T-helper 2 cell treated with Interferon-gamma antibody and Interleukin-4, amounts not matched to agents 100 ng/mL and 5 ng/mL, for 36 hours (primary cell): ENCODE measurements around the gene TTC9C. TPM values are rescaled to one million over a fixed set of nuclear protein-coding genes. Genes with fewer than 3 reads are reported as not detected.
"Not testable (repeated sequence)": the region's sequence is repeated elsewhere in the genome, so short reads cannot be mapped to it uniquely, and the experiment has no call there.

Experiments used
- intact Hi-C: fragments of 100-400 bp; cut with micrococcal nuclease; formaldehyde crosslinking; loops from one replicate; pipeline ENCODE4 v1.15.1; 2023
- total RNA-seq: library from RNA; stranded (reverse); gene quantifications from 2 replicates; pipeline ENCODE4 v1.2.3, GENCODE V29; 2022

The TTC9C gene
- total RNA-seq, 1 donor from 2014 or later, result 39.9 TPM

DNA sequence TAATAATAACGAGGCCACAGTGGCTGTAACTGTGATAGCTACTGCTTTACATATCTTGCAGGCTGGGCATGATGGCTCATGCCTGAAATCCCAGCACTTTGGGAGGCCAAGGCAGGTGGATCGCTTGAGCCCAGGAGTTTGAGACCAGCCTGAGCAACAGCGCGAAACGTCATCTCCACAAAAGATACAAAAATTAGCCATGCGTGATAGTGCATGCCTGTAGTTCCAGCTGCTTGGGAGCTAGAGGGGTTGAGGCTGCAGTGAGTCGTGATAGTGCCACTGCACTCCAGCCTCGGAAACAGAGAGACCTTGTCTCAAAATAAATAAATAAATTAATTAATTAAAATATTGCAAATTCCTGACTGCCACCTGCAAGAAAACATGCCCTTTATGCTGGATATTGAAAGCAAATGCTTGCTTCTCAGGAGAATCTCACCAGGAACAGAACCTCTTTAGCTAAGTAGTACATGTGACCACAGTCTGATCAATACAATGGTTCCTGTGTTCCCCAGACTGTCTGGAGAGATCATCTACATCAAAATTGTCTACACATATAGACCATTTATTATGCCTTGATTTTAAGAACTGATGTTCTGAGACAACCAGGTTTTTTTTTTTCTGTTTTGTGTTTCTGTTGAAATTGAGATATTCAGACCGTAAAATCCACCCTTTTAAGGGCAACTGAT lies 19.3 kb downstream of the TTC9C start:
- intact Hi-C loops, result no loop called here

DNA sequence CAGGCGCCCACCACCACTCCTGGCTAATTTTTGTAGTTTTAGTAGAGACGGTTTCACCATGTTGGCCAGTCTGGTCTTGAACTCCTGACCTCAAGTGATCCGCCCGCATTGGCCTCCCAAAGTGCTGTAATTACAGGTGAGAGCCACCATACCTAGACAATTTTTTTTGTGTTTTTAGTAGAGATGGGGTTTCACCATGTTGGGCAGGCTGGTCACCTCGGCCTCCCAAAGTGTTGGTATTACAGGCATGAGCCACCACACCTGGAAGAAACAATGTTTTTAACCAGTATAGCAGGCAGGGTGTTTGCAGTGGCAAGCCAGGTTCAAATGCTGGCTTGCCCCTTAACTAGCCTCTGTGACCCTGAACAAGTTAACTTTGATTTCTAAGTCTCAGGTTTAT lies 21.6 kb downstream of the TTC9C start:
- intact Hi-C loops, result not testable (repeated sequence)

DNA sequence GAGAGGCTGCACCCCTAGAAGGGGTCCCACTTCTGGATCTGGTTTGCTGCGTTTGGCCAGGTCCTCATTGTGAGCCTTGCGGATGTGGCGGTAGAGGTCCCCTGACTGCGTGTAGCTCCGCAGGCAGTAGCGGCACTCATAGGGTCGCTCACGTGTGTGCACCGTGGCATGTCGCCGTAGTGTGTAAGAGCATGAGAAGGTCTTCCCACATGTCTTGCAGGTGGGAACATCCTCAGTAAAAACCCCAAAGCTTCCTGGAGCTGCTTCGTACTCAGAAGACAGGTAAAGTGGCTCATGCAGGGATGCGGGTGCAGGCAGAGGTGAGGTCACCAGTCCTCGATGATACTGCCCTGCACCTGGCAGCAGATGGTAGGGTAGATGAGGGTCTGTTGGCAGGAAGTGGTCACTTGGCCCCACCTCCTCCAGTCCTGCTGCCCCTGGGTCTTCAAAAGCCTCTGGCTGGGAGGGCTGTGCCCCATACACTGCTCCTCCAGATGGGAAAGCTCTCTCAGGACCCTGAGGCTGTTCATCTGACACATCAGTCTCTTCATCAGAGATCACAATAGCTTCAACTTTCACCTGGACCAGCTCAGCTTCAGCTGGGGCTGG lies 24.0 kb downstream of the TTC9C start:
- intact Hi-C loops, result no loop called here

DNA sequence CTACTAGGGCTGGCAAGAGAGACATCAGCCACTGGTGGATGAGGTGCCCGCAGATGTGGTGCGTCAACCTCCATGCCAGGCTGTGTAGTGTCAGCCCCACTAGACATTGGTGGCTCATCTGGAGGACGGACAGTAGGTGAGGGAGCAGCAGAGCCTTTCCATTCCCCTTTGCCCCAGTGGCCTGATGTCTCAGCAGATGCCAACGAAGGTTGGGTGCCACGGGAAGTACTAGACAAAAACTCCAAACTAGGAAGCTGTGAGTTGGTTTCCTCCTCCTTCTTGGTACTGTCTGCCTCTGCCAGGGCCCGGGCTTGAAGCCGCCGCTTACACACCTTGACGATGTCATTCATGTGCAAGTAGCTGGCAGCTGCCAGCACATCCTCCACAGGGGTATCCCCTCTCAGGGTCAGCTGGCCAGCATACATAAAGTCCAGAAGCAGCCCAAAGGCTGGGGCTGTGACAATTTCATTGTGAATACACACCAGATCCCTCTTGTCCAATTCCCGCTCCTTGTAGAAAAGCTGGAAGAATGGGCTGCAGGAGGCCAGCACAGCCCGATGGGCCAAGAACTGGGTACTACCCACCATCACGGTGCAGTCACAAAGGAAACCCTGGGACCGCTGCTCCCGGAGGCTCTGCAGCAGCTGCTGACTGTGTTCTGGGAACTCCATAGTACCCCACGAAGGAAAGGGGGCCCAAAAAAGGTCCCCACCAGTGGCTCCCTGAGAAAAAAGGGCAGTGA lies 24.9 kb downstream of the TTC9C start:
- intact Hi-C loops, result loop anchor here (1.0 kb wide), 4 partner anchors 8 to 44 kb away; partner anchors contain the start of genes POLR2G, TMEM179B and TTC9C

DNA sequence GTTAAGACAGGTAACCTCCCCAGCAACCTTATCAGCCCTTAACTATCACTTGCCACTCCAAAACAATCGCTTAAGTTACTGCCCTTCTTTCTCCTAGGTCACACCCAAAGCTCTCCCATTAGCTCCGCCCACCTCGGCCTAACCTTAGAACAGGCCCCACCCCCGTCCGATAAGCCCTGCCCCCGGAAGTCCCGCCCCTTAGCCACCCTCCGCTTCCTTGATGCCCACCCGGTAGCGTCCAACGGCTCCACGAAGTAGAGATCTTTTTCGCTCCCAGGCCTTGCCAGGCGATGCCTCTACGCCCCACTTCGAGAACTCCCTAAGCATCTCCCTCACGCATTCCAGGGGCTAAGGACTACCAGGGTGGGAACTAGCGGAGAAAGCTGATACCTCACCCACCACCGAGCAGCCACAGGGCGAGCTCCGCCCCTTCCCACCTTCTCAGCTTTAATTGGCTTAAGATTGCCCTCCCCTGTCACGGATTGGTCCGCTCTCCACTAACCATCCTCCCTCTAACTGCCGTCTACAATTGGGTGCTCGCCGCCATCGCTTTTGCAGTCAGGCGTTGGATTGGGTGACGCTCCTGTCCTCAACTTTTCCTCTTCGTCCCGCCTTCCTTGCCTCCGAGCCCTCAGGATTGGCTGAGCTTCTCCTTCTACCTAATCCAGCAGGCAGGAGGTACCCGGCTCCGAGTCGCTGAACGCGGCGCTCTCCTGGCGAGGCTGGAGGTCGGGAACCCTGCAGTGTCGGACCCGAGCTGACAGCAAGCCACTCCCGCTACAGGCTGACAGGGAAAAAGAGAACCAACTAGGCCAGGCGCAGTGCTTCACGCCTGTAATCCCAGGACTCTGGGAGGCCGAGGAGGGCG lies 25.7 kb downstream of the TTC9C start, which contains the start of gene ZBTB3:
ZBTB3 (minus strand) TSS at position 425 of the 868 bp plus-strand sequence. CDS start 496 bp downstream, outside the sequence.
- intact Hi-C loops, result loop anchor here (1.0 kb wide), 5 partner anchors 7 to 45 kb away; partner anchors contain the start of genes POLR2G, TAF6L, TMEM179B and TTC9C

DNA sequence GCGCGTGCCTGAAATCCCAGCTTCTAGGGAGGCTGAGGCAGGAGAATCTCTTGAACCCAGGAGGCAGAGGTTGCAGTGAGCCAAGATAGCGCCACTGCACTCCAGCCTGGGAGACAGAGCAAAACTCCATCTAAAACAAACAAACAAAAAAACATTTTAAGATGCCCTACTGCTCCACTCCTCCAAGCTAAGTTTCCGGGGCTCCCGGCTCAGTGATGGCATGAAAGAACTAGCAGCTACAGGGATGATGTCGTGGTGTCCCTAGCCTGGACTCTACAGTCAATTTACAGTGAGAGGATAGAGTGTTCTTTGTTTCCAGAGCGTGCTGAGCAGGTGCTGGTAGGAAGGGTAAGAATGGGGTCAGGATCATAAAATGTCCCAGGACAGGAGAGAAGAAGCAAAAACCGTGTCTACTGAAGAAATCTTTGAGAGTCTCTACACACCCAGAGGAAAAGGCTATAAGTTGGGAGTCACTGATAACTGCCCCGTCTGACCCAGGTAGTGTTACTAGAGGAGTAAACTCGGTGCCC lies 26.9 kb downstream of the TTC9C start:
- intact Hi-C loops, result no loop called here

DNA sequence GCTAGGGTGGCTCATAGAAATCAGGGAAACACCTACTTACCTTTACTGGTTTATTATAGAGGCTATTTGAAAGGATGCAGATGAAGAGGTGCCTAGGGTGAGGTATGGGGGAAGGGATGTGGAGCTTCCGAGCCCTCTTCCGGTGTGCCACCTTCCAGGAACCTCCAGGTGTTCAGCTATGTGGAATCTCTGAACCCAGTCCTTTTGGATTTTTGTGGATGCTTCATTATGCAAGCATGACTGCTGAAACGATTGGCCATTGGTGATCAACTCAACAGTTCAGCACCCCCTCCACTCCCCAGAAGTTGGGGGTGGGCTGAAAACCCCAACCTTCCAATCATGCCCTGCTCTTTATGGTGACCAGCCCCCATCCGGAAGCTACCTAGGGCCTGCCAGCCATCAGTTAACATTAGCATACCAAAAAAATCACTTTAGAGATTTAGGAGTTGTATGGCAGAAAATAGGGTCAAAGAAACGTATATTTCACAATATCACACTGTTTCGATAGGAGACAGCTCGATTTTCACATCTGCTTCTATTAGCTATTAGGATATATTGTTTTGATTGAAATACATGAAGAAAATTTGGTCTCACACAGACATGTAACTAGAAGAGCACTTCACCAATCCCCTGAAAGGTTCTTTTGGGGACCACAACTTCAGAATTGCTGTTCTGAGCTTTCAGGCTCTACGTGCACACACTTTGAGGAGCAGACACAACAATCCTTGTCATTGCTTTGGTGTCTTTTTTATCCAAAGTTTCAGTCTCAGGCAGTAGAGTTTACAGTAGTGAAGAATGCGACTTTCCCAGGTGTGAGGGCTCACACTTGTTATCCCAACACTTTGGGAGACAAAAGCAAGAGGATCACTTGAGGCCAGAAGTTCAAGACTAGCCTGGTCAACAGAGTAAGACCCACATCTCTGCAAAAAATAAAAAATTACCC lies 29.8 kb downstream of the TTC9C start:
- intact Hi-C loops, result no loop called here

DNA sequence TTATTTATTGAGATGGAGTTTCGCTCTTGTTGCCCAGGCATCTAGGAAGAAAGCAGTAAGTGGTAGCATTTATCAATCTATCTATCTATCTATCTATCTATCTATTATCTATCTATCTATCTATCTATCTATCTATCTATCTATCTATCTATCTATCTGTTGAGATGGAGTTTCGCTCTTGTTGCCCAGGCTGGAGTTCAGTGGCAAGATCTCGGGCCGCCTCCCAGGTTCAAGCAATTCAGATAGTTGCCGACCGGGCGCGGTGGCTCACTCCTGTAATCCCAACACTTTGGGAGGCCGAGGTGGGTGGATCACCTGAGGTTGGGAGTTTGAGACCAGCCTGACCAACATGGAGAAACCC lies 32.6 kb downstream of the TTC9C start:
- intact Hi-C loops, result loop anchor here (1.0 to 2.0 kb wide), 5 partner anchors 8 to 120 kb away; partner anchors contain the start of genes SLC3A2, TAF6L and TTC9C

DNA sequence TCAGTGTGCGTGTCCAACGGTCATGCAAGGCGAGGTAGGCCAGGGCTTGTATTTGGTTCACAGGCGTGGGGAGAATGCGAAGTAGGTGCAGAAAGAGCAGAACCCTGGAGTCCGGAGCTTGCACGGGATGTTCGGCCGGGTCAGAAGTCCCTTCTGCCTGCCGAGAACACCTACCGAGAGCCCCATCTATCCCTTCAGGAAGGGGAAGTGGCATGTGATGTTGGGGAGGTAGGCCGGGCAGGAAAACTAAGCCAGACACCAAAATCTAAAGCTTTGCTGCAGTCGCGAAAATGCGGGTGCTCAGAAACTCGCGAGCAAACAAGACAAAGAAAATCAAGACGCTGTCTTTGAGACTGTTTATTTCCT lies 42.5 kb downstream of the TTC9C start:
- intact Hi-C loops, result loop anchor here (1.0 to 5.0 kb wide), 6 partner anchors 9 to 158 kb away; partner anchors contain the start of genes EML3, HNRNPUL2, POLR2G and ROM1

DNA sequence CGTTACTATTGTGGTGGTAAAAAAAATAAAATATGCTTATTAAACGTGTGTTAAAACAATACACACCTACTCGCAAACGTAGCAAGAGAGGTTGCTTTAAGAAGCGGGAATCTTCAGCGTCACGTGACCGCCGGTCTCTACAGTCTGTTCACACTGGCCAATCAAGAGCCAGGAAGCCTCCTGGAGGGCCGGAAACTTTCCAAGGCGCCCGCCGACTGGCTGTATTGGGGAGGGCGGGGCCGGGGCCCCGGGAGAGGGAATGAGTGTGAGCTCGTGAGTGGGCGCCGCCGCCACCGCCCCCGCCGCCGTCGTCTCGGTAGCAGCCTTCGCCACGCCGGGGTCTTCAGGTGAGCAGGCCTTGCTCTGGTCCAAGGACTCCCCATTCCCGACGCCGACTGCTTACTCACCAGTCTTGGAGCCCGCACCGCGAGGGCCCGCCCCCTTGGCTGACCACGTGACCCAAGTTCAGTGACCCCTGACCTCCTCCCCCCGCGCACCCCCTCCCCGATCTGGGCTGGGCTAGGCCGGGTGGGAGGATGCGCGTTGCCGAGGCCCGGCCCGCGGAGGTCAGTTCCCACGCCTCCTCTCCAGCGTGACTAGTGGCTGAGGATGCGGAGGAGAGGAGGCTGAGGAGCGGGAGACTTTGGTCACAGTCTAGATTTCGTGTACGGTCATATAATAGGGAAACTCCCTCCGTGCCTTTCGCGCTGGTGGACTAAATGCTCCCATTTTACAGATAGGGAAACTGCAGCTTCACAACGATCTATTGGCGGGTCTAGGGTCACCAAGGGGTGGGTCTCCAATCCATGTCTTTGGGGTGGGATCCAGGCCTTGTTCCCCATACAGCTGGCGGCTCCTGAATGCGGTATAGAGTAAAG lies 43.1 kb downstream of the TTC9C start, which contains the start of gene TAF6L:
TAF6L (plus strand) TSS at position 253 of the 878 bp plus-strand sequence. CDS start 4,388 bp downstream, outside the sequence.
- intact Hi-C loops, result loop anchor here (1.0 to 5.0 kb wide), 6 partner anchors 10 to 159 kb away; partner anchors contain the start of genes EML3, HNRNPUL2, POLR2G and ROM1

DNA sequence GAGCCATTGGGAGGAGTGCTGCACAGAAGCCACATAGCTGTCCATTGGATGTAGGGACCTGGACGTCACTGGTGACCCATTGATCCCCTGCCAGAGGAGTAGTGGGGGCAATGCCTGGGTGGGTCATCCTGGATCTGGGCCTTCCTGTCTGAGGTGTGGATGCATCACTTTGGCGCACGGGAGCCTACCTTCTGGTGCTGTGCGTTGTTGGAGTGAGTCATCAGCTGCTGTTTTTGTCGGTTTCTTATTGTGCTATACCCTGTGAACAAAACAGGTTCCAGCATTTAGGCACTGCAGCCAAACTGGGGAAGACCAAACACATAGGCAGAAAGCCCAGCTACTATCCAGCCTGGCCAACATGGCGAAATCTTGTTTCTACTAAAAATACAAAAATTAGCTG lies 46.1 kb downstream of the TTC9C start:
- intact Hi-C loops, result loop anchor here (5.0 kb wide), 2 partner anchors 83 to 162 kb away; partner anchors contain the start of genes EML3 and ROM1

DNA sequence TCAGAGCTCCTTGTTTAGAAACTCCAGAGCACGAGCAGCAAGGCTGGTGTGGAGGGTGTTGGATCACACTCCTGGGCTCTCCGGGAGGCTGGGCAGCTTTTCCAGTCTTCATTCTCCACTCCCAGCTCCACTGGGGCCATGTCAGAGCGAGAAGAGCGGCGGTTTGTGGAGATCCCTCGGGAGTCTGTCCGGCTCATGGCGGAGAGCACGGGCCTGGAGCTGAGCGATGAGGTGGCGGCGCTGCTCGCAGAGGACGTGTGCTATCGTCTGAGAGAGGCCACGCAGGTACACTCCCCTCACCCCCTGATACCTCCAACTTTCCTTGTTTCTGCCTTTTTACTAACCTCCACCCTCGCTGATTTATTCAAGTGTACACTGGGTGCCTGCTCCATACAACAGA lies 47.4 kb downstream of the TTC9C start:
- intact Hi-C loops, result no loop called here

DNA sequence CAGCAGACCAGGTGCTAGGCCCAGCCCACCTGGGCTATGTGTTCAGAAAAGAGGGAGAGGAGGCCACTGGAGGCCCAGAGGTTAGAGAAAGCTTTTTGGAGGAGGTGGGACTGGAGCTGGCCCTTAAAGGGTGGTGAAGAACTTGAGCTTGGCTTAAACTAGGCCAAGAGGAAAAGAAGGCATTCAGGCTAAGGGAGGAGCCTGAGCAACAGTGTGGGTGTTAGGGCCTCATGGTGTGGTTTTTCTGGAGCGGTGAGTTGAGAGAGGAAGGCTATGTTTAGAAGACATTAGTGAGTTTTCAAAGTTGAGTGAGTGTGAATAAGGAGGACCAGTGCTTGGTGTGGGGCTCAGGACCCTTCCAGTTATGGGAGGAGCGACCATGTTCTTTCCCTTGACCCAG lies 49.1 kb downstream of the TTC9C start:
- intact Hi-C loops, result no loop called here

DNA sequence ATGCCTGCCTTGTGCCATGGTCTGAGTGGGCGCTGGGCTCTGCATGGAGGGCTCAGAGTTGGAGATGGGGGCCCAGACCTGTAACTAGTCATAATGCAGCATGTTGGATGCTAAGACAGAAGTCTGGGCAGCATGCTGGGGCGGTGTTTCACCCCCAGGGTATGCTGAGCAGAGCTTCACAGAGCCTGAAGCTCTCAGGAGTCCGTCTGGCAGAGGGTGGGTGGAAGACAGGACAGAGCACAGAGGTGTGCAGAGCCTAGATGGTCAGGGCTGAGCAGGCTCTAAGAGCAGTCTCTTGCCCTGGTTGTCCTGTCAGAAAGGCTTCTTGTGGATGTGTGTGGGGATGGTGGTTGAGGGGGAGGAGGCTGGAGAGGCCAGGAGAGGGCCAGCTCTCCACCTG lies 50.2 kb downstream of the TTC9C start:
- intact Hi-C loops, result no loop called here

DNA sequence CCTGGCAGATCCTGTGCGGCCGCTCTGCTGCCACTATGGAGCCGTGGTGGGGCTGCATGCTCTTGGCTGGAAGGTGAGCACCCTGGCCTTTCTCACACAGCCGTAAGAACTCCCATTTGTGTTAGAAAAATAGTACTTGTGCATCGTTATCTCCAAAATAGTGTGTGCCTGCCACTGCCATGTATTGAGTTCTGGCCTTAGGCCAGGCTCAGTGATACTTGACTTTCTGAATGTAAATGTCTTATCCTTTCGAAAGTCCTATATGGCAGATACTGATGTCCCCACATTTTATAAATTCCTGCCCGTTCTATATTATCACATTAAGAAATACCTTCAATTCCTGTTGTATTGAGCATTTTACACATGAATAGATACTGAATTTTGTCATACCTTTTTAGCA lies 54.5 kb downstream of the TTC9C start:
- intact Hi-C loops, result no loop called here

DNA sequence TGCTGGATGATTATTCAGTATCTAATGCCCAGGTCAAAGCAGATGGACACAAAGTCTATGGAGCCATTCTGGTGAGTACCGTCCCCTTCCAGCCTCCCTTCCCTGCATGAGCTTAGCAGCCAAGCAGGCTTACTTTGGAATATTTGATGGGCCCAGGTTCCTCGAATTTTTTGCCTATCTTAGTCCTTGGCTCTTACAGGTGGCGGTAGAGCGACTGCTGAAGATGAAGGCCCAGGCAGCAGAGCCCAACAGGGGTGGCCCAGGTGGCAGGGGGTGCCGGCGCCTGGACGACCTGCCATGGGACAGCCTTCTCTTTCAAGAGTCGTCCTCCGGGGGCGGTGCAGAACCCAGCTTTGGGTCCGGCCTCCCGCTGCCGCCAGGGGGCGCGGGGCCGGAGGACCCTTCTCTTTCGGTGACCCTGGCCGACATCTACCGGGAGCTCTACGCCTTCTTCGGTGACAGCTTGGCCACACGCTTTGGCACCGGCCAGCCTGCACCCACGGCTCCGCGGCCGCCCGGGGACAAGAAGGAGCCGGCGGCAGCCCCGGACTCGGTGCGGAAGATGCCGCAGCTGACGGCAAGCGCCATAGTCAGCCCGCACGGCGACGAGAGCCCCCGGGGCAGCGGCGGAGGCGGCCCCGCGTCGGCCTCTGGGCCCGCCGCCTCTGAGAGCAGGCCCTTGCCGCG lies 58.2 kb downstream of the TTC9C start:
- intact Hi-C loops, result loop anchor here (1.0 to 5.0 kb wide), 11 partner anchors 15 to 194 kb away; partner anchors contain the start of genes NXF1, STX5, TAF6L and TEX54

DNA sequence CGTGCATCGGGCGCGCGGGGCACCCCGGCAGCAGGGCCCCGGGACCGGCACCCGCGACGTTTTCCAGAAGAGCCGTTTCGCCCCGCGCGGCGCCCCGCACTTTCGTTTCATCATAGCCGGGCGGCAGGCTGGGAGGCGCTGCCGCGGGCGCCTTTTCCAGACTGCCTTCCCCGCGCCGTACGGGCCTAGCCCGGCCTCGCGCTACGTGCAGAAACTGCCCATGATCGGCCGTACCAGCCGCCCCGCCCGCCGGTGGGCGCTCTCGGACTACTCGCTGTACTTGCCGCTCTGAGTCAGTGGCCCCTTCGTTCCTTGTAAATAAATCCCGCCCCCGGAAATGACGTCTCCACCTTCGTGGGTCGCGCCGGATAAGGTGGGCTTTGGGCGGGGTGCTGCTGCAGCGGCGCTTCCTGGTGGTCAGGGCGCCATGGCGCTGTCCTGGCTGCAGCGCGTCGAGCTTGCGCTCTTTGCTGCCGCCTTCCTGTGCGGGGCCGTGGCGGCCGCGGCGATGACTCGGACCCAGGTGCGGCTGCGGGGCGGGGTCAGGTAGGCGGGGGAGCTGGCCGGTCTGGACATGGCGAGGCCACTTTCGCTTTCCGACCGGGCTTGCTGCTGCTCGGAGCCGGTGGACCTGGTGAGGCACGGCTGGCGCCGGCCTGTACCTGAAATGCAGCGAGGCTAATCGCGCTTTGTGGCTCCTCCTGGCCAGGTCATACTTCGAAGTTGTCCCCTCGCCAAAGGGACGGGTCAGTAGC lies 58.9 kb downstream of the TTC9C start, which contains the start of gene TMEM179B:
TMEM179B (plus strand) TSS at position 398 of the 755 bp plus-strand sequence; CDS start at position 428, 30 bp downstream.
- intact Hi-C loops, result loop anchor here (1.0 to 5.0 kb wide), 7 partner anchors 18 to 195 kb away; partner anchors contain the start of genes NXF1, STX5, TEX54 and TTC9C
